ENCODE measurements around the gene GNAL. TPM values are rescaled to one million over a fixed set of nuclear protein-coding genes. Genes with fewer than 3 reads are reported as not detected.

The GNAL gene
- total and polyA plus RNA-seq, 2 donors from 2014 or later, result 1.8 to 9.7 TPM

- TF ChIP-seq, protein P1, sequence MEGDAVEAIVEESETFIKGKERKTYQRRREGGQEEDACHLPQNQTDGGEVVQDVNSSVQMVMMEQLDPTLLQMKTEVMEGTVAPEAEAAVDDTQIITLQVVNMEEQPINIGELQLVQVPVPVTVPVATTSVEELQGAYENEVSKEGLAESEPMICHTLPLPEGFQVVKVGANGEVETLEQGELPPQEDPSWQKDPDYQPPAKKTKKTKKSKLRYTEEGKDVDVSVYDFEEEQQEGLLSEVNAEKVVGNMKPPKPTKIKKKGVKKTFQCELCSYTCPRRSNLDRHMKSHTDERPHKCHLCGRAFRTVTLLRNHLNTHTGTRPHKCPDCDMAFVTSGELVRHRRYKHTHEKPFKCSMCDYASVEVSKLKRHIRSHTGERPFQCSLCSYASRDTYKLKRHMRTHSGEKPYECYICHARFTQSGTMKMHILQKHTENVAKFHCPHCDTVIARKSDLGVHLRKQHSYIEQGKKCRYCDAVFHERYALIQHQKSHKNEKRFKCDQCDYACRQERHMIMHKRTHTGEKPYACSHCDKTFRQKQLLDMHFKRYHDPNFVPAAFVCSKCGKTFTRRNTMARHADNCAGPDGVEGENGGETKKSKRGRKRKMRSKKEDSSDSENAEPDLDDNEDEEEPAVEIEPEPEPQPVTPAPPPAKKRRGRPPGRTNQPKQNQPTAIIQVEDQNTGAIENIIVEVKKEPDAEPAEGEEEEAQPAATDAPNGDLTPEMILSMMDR (IDR thresholded peaks at IDR 0.05; ENCODE audit: borderline replicate concordance, extremely low read depth, insufficient read depth), result no peak
- Histone ChIP-seq H3K9ac (ENCODE audit: low read length in 3 of 3) (no peak overlapping the region), H3K4me3 (ENCODE audit: low read length in 3 of 3) (no peak overlapping the region), H3K36me3 (ENCODE audit: control insufficient read depth in 2 of 3, insufficient read depth in 3 of 3, low read length in 3 of 3) (no peaks in the 10 kb centered on the region), H3K9me3 (ENCODE audit: control insufficient read depth in 2 of 3, insufficient read depth in 1 of 3, low read length in 3 of 3) (no peaks in the 10 kb centered on the region), H3K4me1 (ENCODE audit: control insufficient read depth in 2 of 3, insufficient read depth in 2 of 3, low read depth in 1 of 3, low read length in 3 of 3) (no peaks in the 10 kb centered on the region), H3K27me3 (ENCODE audit: control insufficient read depth, insufficient read depth, low read length) (no peaks in the 10 kb centered on the region), H3K27ac (ENCODE audit: low read depth in 2 of 2, low read length in 2 of 2) (no peak overlapping the region)
- intact Hi-C loops (cut with DNase I), result no loop called here
- no peak for FAIRE-seq
- DNase-seq, result no peak
Measured at GRCh38 chr18:11655606-11655932, 33.5 kb upstream of the GNAL start.

GRCh38 chr18:11657152-11657551, 31.9 kb upstream of the GNAL start:
- no peak overlapping the region for H3K9ac ChIP-seq (ENCODE audit: low read length in 3 of 3)
- TF ChIP-seq, protein P1 (IDR thresholded peaks at IDR 0.05; ENCODE audit: borderline replicate concordance, extremely low read depth, insufficient read depth), result no peak
- intact Hi-C loops (cut with DNase I), result no loop called here

DNA sequence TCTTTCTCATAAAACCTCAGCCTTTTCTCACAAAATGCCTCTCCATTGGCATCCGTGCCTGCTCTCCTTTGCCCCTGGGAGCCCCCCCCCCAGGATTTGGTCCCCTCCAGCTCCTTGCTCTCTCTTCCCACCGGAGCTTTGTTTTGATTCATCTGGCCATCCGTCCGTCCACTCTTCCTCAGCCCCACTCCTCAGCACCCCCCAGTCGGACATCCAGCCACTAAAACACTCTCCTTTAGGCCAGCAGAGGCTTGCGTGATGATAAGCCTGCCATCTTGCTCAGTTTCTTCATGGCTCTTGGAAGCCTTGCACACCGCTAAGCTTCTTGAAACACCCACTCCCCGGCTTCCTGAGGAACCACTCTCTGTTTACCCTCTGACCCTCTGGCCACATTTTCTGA, 31.5 kb upstream of the GNAL start:
- Histone ChIP-seq H3K4me3 (ENCODE audit: low read length in 3 of 3) (no peak overlapping the region), H3K27me3 (ENCODE audit: control insufficient read depth, insufficient read depth, low read length) (no peaks in the 10 kb centered on the region), H3K27ac (ENCODE audit: low read depth in 2 of 2, low read length in 2 of 2) (no peak overlapping the region), H3K9me3 (ENCODE audit: control insufficient read depth in 2 of 3, insufficient read depth in 1 of 3, low read length in 3 of 3) (no peaks in the 10 kb centered on the region), H3K4me1 (ENCODE audit: control insufficient read depth in 2 of 3, insufficient read depth in 2 of 3, low read depth in 1 of 3, low read length in 3 of 3) (no peaks in the 10 kb centered on the region), H3K36me3 (ENCODE audit: control insufficient read depth in 2 of 3, insufficient read depth in 3 of 3, low read length in 3 of 3) (no peaks in the 10 kb centered on the region), H3K9ac (ENCODE audit: low read length in 3 of 3) (no peak overlapping the region)
- DNase-seq (no peak), FAIRE-seq (no peak)
- TF ChIP-seq, protein P1 (IDR thresholded peaks at IDR 0.05; ENCODE audit: borderline replicate concordance, extremely low read depth, insufficient read depth), result no peak
- intact Hi-C loops (cut with DNase I), result no loop called here

More at GRCh38 chr18:11657152-11657551, 31.9 kb upstream of the GNAL start:
- Histone ChIP-seq H3K4me3 (ENCODE audit: low read length in 3 of 3) (no peak overlapping the region), H3K27me3 (ENCODE audit: control insufficient read depth, insufficient read depth, low read length) (no peaks in the 10 kb centered on the region), H3K9me3 (ENCODE audit: control insufficient read depth in 2 of 3, insufficient read depth in 1 of 3, low read length in 3 of 3) (no peaks in the 10 kb centered on the region), H3K27ac (ENCODE audit: low read depth in 2 of 2, low read length in 2 of 2) (no peak overlapping the region), H3K4me1 (ENCODE audit: control insufficient read depth in 2 of 3, insufficient read depth in 2 of 3, low read depth in 1 of 3, low read length in 3 of 3) (no peaks in the 10 kb centered on the region), H3K36me3 (ENCODE audit: control insufficient read depth in 2 of 3, insufficient read depth in 3 of 3, low read length in 3 of 3) (no peaks in the 10 kb centered on the region)
- DNase-seq (no peak), FAIRE-seq (no peak)

- FAIRE-seq (no peak), DNase-seq (no peak)
- intact Hi-C loops (cut with DNase I), result no loop called here
- no peak overlapping the region for H3K4me3 ChIP-seq (ENCODE audit: low read length in 3 of 3)
- no peaks in the 10 kb centered on the region for H3K27me3 ChIP-seq (ENCODE audit: control insufficient read depth, insufficient read depth, low read length)
- no peak overlapping the region for H3K9ac ChIP-seq (ENCODE audit: low read length in 3 of 3)
- TF ChIP-seq, protein P1 (IDR thresholded peaks at IDR 0.05; ENCODE audit: borderline replicate concordance, extremely low read depth, insufficient read depth), result no peak
- H3K4me1 ChIP-seq (ENCODE audit: control insufficient read depth in 2 of 3, insufficient read depth in 2 of 3, low read depth in 1 of 3, low read length in 3 of 3), result no peaks in the 10 kb centered on the region
- no peaks in the 10 kb centered on the region for H3K9me3 ChIP-seq (ENCODE audit: control insufficient read depth in 2 of 3, insufficient read depth in 1 of 3, low read length in 3 of 3)
- no peaks in the 10 kb centered on the region for H3K36me3 ChIP-seq (ENCODE audit: control insufficient read depth in 2 of 3, insufficient read depth in 3 of 3, low read length in 3 of 3)
- no peak overlapping the region for H3K27ac ChIP-seq (ENCODE audit: low read depth in 2 of 2, low read length in 2 of 2)
Measured at GRCh38 chr18:11658019-11658418, 31.0 kb upstream of the GNAL start.

Measured in kidney (tissue), 14 donors.